ENCODE results near the gene IL36RN.

IL36RN gene

DNA sequence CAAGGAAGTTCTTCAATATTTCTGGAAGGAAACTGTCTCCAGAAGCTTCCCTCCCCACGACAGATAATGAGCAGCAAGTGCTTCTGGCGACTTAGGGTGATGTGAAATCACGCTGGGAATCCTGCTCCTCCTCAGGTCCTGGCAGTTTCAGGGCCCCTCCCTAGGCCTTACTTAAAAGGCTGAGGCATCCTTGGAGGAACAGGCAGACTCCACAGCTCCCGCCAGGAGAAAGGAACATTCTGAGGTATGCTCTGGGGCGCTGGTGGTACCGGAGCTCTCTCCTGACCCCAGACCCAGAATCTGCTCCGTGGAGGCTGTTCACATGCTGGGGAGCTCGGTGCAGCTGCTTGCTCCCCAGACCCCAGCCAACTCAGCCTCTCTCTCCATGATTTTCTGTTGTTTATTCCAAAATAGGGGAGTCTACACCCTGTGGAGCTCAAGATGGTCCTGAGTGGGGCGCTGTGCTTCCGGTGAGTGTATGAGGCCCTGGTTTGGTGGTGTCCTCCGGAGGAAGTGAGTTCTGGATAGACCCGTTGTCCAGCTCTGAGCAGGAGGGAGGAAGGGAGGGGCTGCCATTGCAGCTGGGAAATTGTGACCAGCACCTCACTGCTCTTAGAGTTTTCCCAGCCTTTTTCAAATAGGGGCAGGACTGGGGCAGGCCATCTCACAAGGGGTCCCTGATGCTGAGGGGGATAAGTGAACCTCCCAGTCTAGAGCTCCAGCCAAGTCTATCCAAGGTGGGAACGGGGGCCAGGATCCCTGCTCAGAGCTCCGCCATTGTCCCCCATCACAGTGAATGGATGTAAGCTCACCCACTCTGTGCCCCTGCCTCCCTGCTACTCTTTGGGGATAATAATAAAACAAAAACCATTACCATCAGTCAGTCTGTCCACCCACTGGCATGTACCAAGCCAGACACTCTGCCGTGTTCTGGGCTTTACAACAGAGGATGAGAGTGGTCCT, at the start of gene IL36RN:
Gene IL36RN (plus strand): TSS at position 201 of the 963 bp plus-strand sequence. CDS start 241 bp downstream, at position 442.
- peak; percentile 30 for DNase-seq

DNA sequence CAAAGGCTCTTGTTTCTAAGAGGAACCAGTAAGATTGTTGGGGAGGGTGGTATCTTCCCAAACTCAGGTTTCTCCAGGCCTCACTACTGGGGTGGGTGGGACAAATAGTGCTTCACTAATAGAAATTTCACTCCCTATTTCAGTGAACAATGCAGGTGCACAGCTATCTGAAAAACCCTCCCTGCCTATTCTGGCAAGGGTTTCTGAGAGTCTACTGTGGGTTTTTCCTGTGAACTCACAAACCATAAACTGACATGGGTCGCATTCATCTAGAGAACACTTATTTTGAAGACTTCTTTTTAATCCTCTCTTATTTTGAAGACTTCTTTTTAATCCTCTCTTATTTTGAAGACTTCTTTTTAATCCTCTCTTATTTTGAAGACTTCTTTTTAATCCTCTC, 49.4 kb upstream of the IL36RN start:
- no peak for DNase-seq

GRCh38 chr2:113010088-113010487, 48.9 kb upstream of the IL36RN start:
- no peak for DNase-seq

- no peak for DNase-seq
Observed at GRCh38 chr2:113011108-113011507, 47.9 kb upstream of the IL36RN start.

- no peak for DNase-seq
Observed at GRCh38 chr2:113012436-113013335, 46.3 kb upstream of the IL36RN start.

GRCh38 chr2:113013336-113013661, 45.7 kb upstream of the IL36RN start:
- no peak for DNase-seq

DNA sequence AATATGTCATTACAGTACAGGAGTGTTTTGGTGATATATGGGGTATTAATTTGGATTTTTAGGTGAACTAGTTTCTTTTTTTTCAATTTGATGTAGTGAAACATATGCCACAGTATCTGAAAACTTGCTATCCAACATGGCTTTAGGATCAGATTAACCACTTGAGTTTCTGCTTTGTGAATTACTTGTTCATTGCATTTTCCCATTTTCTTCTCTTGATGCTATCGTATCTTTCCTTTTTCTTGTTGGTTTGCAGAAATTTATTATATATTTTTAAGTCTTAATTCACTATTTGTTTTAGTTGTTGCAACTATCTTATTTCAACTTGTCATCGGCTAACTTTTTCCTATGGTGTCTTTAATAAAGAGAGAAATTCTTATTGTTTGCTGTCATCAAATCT, 44.9 kb upstream of the IL36RN start:
- DNase-seq, result no peak

GRCh38 chr2:113015042-113015441, 44.0 kb upstream of the IL36RN start:
- no peak for DNase-seq

DNA sequence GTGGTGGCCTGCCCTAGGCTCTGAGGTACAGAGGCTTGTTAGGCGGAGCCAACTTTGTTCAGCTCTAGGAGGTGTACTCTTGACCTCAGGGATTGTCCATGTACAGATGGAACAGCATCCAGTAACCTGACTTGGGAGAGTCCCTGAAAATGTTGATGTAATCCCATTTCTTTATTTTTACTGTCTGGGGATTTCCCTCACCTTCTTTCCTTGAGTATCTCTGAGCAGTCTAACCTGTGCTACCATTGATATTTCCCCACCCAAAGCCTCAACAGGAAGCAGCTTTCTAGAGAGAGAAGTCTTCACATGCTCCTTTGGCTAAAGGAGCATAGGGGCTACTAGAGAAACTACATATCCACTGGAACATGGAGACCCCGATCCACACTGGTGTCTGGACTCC, 43.3 kb upstream of the IL36RN start:
- DNase-seq, result no peak

DNA sequence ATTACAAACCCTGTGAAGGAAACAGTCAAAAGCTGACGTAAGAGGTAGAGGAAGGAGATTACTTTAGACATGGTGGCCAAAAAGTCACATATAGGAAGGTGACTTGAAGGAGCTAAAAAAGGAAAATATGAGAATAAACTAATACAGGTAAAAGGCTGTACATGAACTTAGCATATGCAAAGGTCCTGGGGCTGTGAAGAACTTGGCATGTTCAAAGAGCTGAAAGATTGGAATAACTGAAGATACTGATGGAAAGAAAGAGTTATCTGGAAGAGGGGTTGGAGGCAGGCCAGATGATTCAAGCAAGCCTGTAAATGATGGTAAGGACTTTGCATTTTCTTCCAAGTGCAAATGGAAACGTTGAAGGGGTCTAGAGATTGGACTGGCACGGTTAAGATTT, 40.5 kb upstream of the IL36RN start:
- no peak for DNase-seq

- DNase-seq, result no peak
Observed at GRCh38 chr2:113021312-113021711, 37.7 kb upstream of the IL36RN start.

- no peak for DNase-seq
Observed at GRCh38 chr2:113024764-113025163, 34.2 kb upstream of the IL36RN start.

DNA sequence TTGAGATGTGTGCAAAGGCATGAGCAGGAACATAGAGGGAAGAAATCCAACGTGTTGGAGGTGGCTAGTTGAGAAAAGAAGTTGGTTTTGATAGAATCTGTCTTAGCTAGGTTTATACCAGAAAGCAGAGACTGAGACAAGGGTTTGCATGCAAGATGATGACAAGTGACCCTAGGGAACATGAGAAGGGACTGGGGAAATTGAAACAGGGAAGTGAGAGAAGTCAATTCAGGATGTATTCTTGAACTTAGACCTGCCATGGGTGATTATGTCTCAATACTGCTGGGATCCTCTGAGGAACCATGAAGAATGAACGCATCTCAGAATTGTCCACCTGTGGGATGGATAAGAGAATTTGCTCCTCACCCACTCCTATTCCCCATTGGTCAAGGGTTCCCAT, 33.3 kb upstream of the IL36RN start:
- no peak for DNase-seq

DNA sequence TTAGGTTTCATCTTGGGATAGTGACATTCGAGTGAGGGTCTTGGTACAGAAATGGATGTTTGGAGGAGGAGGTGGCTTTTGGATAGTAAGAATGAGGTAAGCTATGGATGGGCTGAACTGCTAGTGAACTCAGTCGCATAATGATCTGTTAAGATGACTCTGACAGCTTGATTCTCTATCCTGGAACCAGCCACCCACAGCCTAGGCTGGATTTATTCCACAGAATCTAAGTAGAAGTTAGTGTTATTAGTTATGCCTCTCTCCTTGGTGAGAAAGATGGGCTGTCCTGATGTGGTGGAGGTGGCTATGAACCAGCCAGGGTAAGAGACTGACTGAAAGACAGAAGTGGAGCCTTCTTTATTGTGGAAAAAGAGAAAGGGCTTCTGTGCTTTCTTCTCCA, 31.3 kb upstream of the IL36RN start:
- no peak for DNase-seq

GRCh38 chr2:113028112-113028511, 30.9 kb upstream of the IL36RN start:
- no peak for DNase-seq

- no peak for DNase-seq
Observed at GRCh38 chr2:113032737-113033136, 26.3 kb upstream of the IL36RN start.

DNA sequence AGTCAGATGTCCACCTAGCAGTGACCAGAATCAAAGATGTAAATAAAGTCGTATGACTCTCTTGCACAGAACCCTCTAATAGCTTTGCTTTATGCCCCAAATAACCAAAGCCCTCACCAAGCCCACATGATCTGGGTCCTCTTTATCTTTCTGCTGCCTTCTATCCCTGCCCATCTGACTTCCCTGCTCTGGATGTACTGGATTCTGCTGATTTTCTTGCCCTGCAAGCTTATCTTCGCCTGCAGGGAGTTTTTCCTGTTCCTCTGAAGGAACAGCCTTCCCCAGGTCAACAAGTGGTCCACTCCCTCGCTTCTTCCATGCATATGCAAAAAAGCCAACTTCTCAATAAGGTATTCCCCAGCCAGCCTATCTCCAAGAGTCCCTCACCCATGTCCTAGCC, 25.0 kb upstream of the IL36RN start:
- DNase-seq, result no peak

GRCh38 chr2:113036763-113037162, 22.2 kb upstream of the IL36RN start:
- no peak for DNase-seq

DNA sequence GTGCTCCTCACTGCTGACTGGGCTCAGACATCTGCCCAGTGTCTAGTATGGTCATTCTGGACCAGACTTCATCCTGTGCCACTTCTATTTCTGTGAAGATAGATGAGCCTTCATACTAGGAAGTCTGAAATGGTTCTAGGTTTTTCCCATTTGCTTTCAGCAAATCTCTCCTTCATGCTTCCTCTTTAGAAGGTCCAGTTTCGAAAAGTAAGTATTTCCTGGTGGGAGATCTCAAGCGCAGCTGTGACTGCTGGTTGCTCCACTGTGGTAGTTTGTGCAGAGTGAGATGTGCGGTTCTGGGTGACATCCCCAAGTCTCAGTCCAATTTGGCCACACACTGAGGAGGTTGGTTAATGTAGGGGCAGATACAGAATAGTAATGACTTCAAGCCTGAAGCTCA, 20.7 kb upstream of the IL36RN start:
- no peak for DNase-seq

DNA sequence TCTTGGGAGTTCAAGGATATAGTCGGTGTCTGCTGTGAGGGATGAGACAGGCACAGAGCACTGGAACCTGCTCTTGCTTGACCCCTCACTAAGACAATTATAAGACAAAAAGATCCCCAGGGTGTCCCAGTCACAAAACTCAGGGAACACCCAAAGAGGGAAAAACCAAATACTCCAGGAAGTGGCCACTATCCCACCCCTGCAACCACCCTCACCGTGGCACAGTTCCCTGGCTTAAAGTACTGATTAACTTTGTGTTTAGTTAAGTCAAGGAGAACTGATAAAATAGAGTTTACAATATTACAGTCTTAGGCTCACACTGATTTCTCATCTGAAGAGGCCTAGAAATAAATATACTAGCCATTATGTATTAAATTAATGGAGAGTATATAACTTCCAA, 19.8 kb upstream of the IL36RN start:
- no peak for DNase-seq

DNA sequence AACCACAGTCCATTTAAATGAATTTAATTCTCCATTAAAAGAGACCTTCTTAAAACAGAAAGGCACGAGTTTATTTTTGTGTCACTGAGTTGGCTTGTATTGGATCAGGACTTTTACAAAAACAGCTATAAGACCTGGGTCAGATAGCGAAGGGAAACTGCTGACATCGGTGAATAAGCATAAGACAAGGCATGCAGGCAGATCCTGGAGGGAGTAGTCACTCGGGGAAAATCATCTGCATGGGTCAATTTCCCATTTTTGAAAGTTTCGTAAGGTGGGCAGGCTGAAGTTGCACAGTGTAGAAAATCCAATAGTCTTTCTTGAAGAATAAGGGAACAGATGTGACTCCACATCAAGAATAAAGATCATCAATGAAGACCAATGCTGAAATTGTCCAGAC, 19.3 kb upstream of the IL36RN start:
- DNase-seq, result no peak

DNA sequence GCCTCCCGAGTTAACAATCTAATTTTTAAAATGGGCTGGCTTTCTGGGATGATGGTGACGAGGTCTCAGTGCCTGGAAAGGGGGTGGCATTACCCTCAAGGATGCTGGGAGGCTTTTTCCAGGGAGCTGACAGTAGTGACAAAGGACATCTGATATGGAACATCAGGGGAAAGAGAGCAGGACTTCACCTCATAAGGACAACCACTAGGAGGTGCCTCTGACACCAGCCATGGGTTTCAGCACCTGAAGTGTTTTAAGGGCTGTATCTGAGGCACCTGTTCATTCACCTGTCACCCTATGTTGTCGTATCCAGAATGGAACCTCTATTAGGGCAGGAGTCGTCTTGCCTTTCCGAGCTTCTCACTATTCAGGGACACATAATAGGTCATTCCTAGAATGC, 17.1 kb upstream of the IL36RN start:
- DNase-seq, result peak; percentile 83

DNA sequence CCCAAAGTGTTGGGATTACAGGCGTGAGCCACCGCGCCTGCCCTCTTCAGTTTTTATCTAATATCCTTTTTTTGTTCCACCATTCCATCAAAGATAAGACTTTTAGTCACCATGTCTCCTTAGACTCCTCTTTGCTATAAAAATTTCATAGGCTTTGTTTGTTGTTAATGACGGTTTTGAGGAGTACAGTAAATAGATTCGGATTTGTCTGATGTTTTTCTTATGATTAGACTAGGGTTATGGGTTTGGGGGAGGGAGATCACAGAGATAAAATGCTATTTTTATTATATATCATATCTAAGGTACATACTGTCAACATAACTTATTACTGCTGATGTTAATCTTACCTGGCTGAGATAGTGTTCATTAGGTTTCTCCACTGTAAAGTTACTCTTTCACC, 12.5 kb upstream of the IL36RN start:
- no peak for DNase-seq
